Bronchial epithelial cell (primary cell): ENCODE measurements around the gene KRT32. TPM values are rescaled to one million over a fixed set of nuclear protein-coding genes. Genes with fewer than 3 reads are reported as not detected.

Experiments used
- DNase-seq: peaks from one replicate; pipeline ENCODE4 v3.0.0-alpha.2; 2010; ENCODE audit warnings: low read depth
- FAIRE-seq: peaks from 2 replicates; lab custom pipeline; 2011; peaks lifted over from hg19 to GRCh38; lab: Jason Lieb, UNC
- H3K27me3 ChIP-seq: 2 replicates; pipeline ENCODE4 v1.5.1; 2011; ENCODE audit warnings: low read length; ENCODE audit not compliant: control insufficient read depth, insufficient read depth
- H3K36me3 ChIP-seq: 2 replicates; pipeline ENCODE4 v1.5.1; 2011; ENCODE audit warnings: low read length; ENCODE audit not compliant: control insufficient read depth, insufficient read depth
- H3K4me3 ChIP-seq: 2 replicates; pipeline ENCODE4 v1.5.1; 2011; ENCODE audit warnings: mild to moderate bottlenecking, low read depth, low read length, control low read depth
- CTCF ChIP-seq: IDR thresholded peaks from 2 replicates; pipeline ENCODE4 v1.5.1; 2011; ENCODE audit warnings: mild to moderate bottlenecking, moderate library complexity, low read length, control low read depth, inconsistent platforms; ENCODE audit not compliant: insufficient read depth, severe bottlenecking
- total RNA-seq: library from RNA; depleted of rRNA; stranded (reverse); fragments of >200 nt; gene quantifications from 2 replicates; pipeline ENCODE4 v1.2.1, GENCODE V29; 2014

Gene KRT32
- total RNA-seq: 0.13 TPM in 1 of 2 replicates, not detected in the other

- no peak for FAIRE-seq
Measured at GRCh38 chr17:41466988-41467387, at the start of gene KRT32. Gene KRT32, minus strand, starts transcription at chr17:41467386. Its CDS starts 61 bp downstream, at chr17:41467325.

GRCh38 chr17:41516830-41517283, 49.7 kb upstream of the KRT32 start:
- peak; percentile 45 for DNase-seq
- H3K4me3 ChIP-seq: no peak overlapping the region
- peaks cover 22% of the 10 kb centered on the region for H3K36me3 ChIP-seq
- FAIRE-seq: no peak
- TF ChIP-seq CTCF: no peak
- H3K27me3 ChIP-seq: no peaks in the 10 kb centered on the region

More at GRCh38 chr17:41466988-41467387, at the start of gene KRT32:
- H3K36me3 ChIP-seq: no peaks in the 10 kb centered on the region
- no peak for DNase-seq
- no peak within 1 kb of the TSS for H3K4me3 ChIP-seq
- no peak for TF ChIP-seq CTCF
- H3K27me3 ChIP-seq: no peaks in the 10 kb centered on the region

GRCh38 chr17:41516147-41516829, 49.1 kb upstream of the KRT32 start:
- H3K4me3 ChIP-seq: no peak overlapping the region
- no peak for TF ChIP-seq CTCF
- H3K36me3 ChIP-seq: peaks cover 22% of the 10 kb centered on the region
- FAIRE-seq: peak; percentile 47
- no peak for DNase-seq
- H3K27me3 ChIP-seq: no peaks in the 10 kb centered on the region

- no peak for TF ChIP-seq CTCF
- Histone ChIP-seq H3K36me3 (peaks cover 22% of the 10 kb centered on the region), H3K27me3 (no peaks in the 10 kb centered on the region), H3K4me3 (no peak overlapping the region)
- FAIRE-seq (no peak), DNase-seq (no peak)
Measured at GRCh38 chr17:41513168-41513547, 46.0 kb upstream of the KRT32 start.

- Histone ChIP-seq H3K27me3 (no peaks in the 10 kb centered on the region), H3K4me3 (no peak overlapping the region), H3K36me3 (peaks cover 21% of the 10 kb centered on the region)
- no peak for TF ChIP-seq CTCF
- DNase-seq (no peak), FAIRE-seq (no peak)
Measured at GRCh38 chr17:41512546-41513167, 45.5 kb upstream of the KRT32 start.
